GM12801 (cell line): ENCODE results near the gene IRX5.

ENCODE experiments used
- CTCF ChIP-seq: IDR thresholded peaks from one replicate; pipeline ENCODE4 v1.5.1; 2011; ENCODE audit warnings: control low read depth; ENCODE audit not compliant: insufficient read length; ENCODE audit errors: extremely low read depth

IRX5 gene

GRCh38 chr16:54955757-54956156, 25.1 kb downstream of the IRX5 start:
- no peak for TF ChIP-seq CTCF

- TF ChIP-seq CTCF = no peak
These were observed 26.9 kb downstream of the IRX5 start for GRCh38 chr16:54957403-54958166.

GRCh38 chr16:54962045-54962444, 31.4 kb downstream of the IRX5 start:
- TF ChIP-seq CTCF = no peak

- no peak for TF ChIP-seq CTCF
These were observed 33.6 kb downstream of the IRX5 start for GRCh38 chr16:54964239-54964638.

- TF ChIP-seq CTCF = no peak
These were observed 34.8 kb downstream of the IRX5 start for GRCh38 chr16:54965464-54965863.

GRCh38 chr16:54968011-54968410, 37.3 kb downstream of the IRX5 start:
- no peak for TF ChIP-seq CTCF

- TF ChIP-seq CTCF = no peak
These were observed 38.1 kb downstream of the IRX5 start for GRCh38 chr16:54968784-54969183.
